HepG2 (cell line): ENCODE measurements around the gene DALRD3. TPM values are rescaled to one million over a fixed set of nuclear protein-coding genes. Genes with fewer than 3 reads are reported as not detected.

Source experiments
- ATAC-seq: fragments of 200-7000 bp; cut with Tn5 transposase; 3 replicates; pipeline ENCODE4 v1.9.1; 2020; ENCODE audit warnings: mild to moderate bottlenecking, moderate library complexity
- BruUV-seq: library from RNA; stranded (reverse); fragments of 400-500 nt; replicated peaks from 2 replicates; lab custom pipeline; 2021; lab: Mats Ljungman, UMichigan
- CTCF ChIA-PET: fragments of 300-600 bp; formaldehyde crosslinking; extraction: SDS; loops from one replicate; lab custom pipeline; 2021; ENCODE audit warnings: low total read pairs, inconsistent platforms, low intra/inter-chr PET ratio; lab: Yijun Ruan, JAX
- POLR2A ChIA-PET: fragments of 350-600 bp; sonication (Branson Sonifier 250); formaldehyde crosslinking; loops from one replicate; lab custom pipeline; 2020; ENCODE audit warnings: antibody characterized with exemption, inconsistent platforms; lab: Yijun Ruan, JAX
- DNase-seq: peaks from one replicate; pipeline ENCODE4 v3.0.0-alpha.2; 2015; ENCODE audit warnings: low spot score
- FAIRE-seq: peaks from 3 replicates; lab custom pipeline; 2011; peaks lifted over from hg19 to GRCh38; lab: Jason Lieb, UNC
- H2AFZ ChIP-seq: one replicate; pipeline ENCODE4 v1.6.1; 2011; ENCODE audit warnings: low read length, inconsistent platforms
- H3K27ac ChIP-seq: fragments of 300-600 bp; 3 replicates; pipeline ENCODE4 v1.8.0; 2011; ENCODE audit warnings: mixed run types, mild to moderate bottlenecking, mixed read lengths, low read length, inconsistent platforms; ENCODE audit not compliant: insufficient read depth; ENCODE audit errors: extremely low read length
- H3K27me3 ChIP-seq, 2 experiments: fragments of 200-600 bp in 1 of 2; 2 replicates in 1 of 2; 3 replicates in 1 of 2; pipeline versions ENCODE4 v1.6.0 to v1.8.0; 2011; ENCODE audit warnings: low read length in 2 of 2, mild to moderate bottlenecking in 2 of 2, moderate library complexity in 2 of 2, inconsistent platforms in 1 of 2; ENCODE audit not compliant: insufficient read depth in 2 of 2, control insufficient read depth in 1 of 2
- H3K36me3 ChIP-seq, 2 experiments: fragments of 200-600 bp in 1 of 2; replicated peaks in 1 of 2; 2 replicates in 1 of 2; 3 replicates in 1 of 2; pipeline versions ENCODE4 v1.5.1 to v1.8.0; 2011; ENCODE audit warnings: low read length in 2 of 2, inconsistent platforms in 1 of 2; ENCODE audit not compliant: insufficient read depth in 2 of 2, control insufficient read depth in 1 of 2
- H3K4me1 ChIP-seq: 2 replicates; pipeline ENCODE4 v1.5.1; 2012; ENCODE audit warnings: low read length, inconsistent platforms; ENCODE audit not compliant: insufficient read depth
- H3K4me2 ChIP-seq: 2 replicates; pipeline ENCODE4 v1.6.0; 2011; ENCODE audit warnings: low read depth, low read length, inconsistent platforms
- H3K4me3 ChIP-seq, 3 experiments: fragments of 200-600 bp in 1 of 3; sonication (generic), shearing (Covaris generic) in 1 of 3; replicated peaks in 1 of 3; 2 replicates each; pipeline ENCODE4 v1.5.1; 2011 to 2016; ENCODE audit warnings: low read length in 3 of 3, inconsistent platforms in 2 of 3, low read depth in 2 of 3, mild to moderate bottlenecking in 2 of 3, control low read depth in 1 of 3, mixed read lengths in 1 of 3; ENCODE audit not compliant: insufficient read depth in 1 of 3
- H3K79me2 ChIP-seq: one replicate; pipeline ENCODE4 v1.6.1; 2011; ENCODE audit warnings: low read length, inconsistent platforms; ENCODE audit not compliant: insufficient read depth
- H3K9ac ChIP-seq: 2 replicates; pipeline ENCODE4 v1.6.0; 2011; ENCODE audit warnings: mild to moderate bottlenecking, low read depth, low read length, inconsistent platforms; ENCODE audit not compliant: insufficient read depth
- H3K9me3 ChIP-seq: 2 replicates; pipeline ENCODE4 v1.5.1; 2012; ENCODE audit warnings: mild to moderate bottlenecking, low read length
- H4K20me1 ChIP-seq: 2 replicates; pipeline ENCODE4 v1.6.0; 2011; ENCODE audit warnings: inconsistent platforms, mild to moderate bottlenecking, low read length, moderate library complexity; ENCODE audit not compliant: insufficient read depth
- CBX1 ChIP-seq: IDR thresholded peaks from one replicate; pipeline ENCODE4 v1.6.1; 2016; ENCODE audit warnings: antibody characterized with exemption, low read depth
- DMAP1 ChIP-seq: IDR thresholded peaks from 2 replicates; pipeline ENCODE4 v1.6.1; 2016
- RBM22 ChIP-seq: fragments of 200-400 bp; formaldehyde crosslinking; optimal IDR thresholded peaks from 2 replicates; pipeline ENCODE3; 2017; ENCODE audit warnings: mild to moderate bottlenecking, low read length, moderate library complexity
- SP5 ChIP-seq: IDR thresholded peaks from 2 replicates; pipeline ENCODE4 v1.6.1; 2016; ENCODE audit warnings: low read depth, borderline replicate concordance
- ZBTB43 ChIP-seq: sonication (generic); formaldehyde crosslinking; conservative IDR thresholded peaks from 2 replicates; pipeline ENCODE4 v1.4.0; 2020; ENCODE audit warnings: missing genetic modification reagents
- ZFY ChIP-seq: sonication (generic); formaldehyde crosslinking; IDR thresholded peaks from 2 replicates; pipeline ENCODE4 v1.4.0; 2020; ENCODE audit warnings: missing genetic modification reagents
- ZHX2 ChIP-seq, 2 experiments: sonication (generic) in 1 of 2; formaldehyde crosslinking in 1 of 2; IDR thresholded peaks; 2 replicates each; pipeline versions ENCODE4 v1.6.1 to v1.9.0; 2014 to 2022; ENCODE audit warnings: antibody characterized with exemption in 1 of 2, borderline replicate concordance in 1 of 2, inconsistent platforms in 1 of 2, low read depth in 1 of 2, missing genetic modification reagents in 1 of 2
- ZNF276 ChIP-seq: sonication (generic); formaldehyde crosslinking; IDR thresholded peaks from 2 replicates; pipeline ENCODE4 v1.4.0; 2020; ENCODE audit warnings: mild to moderate bottlenecking, low read depth, missing genetic modification reagents
- ZNF501 ChIP-seq: sonication (generic); formaldehyde crosslinking; IDR thresholded peaks from 2 replicates; pipeline ENCODE4 v1.5.1; 2020; ENCODE audit warnings: mild to moderate bottlenecking, moderate library complexity, missing genetic modification reagents
- ZNF670 ChIP-seq: sonication (generic); formaldehyde crosslinking; IDR thresholded peaks from 2 replicates; pipeline ENCODE4 v1.8.0; 2022; ENCODE audit warnings: mild to moderate bottlenecking, missing genetic modification reagents, borderline replicate concordance
- WGBS: methylation state at CpG from one replicate; pipeline ENCODE4 v1.1.6; 2017; ENCODE audit warnings: low lambda C conversion rate; 5-methylcytosine and 5-hydroxymethylcytosine counted together
- in situ Hi-C: cut with HindIII; loops from 2 replicates; pipeline ENCODE4 v1.10.0; 2017; ENCODE audit warnings: low pct_unique_long_range_greater_than_20kb; ENCODE audit not compliant: extremely low pct_ligation_motif_present
- intact Hi-C: fragments of 100-400 bp; cut with micrococcal nuclease; formaldehyde crosslinking; loops from one replicate; pipeline ENCODE4 v1.10.0; 2022; ENCODE audit not compliant: unreplicated experiment
- polyA plus RNA-seq, 8 experiments: library from polyadenylated mRNA; depleted of rRNA in 3 of 8; stranded (reverse) in 7 of 8; unstranded in 1 of 8; fragments of >200 nt; fragmentation: Illumina TruSeq in 4 of 8; extraction: Trizol in 4 of 8; gene quantifications; 2 replicates each; pipeline versions ENCODE4 v1.2.1 to v1.2.3, GENCODE V29; 2011 to 2016; ENCODE audit warnings: low read depth in 4 of 8, missing spikeins in 1 of 8, mixed read lengths in 1 of 8; ENCODE audit not compliant: insufficient read depth in 1 of 8
- total RNA-seq, 5 experiments: library from RNA; depleted of rRNA; stranded (reverse); fragments of >200 nt; fragmentation: Illumina TruSeq; extraction: Trizol; gene quantifications; 2 replicates each; pipeline ENCODE4 v1.2.3, GENCODE V29; 2016; ENCODE audit warnings: low read depth in 1 of 5

Gene DALRD3
- total and polyA plus RNA-seq, 2 of the 13 experiments (the other 11 are each of a cell fraction or from before 2014, with no cell fraction given) = 19.9 to 36.5 TPM

- no peak; the same call in 1 of the 2 replicates for TF ChIP-seq SP5
- TF ChIP-seq ZFY = peak; percentile 77; the same call in 1 of the 2 replicates
- peak; percentile 90 for TF ChIP-seq ZNF501
- TF ChIP-seq RBM22 = no peak
- TF ChIP-seq ZNF276 (CRISPR knock-in tag) = peak; percentile 23; the same call in 1 of the 2 replicates
Measured at GRCh38 chr3:49007068-49007770, 11.2 kb downstream of the DALRD3 start, which contains the start of gene WDR6 (continued).

- TSS peak; percentile 98 for BruUV-seq
- Histone ChIP-seq H3K27me3 (no peaks in the 10 kb centered on the region), H4K20me1 (peaks cover 8% of the 10 kb centered on the region), H3K9ac (peak overlapping the region; percentile 89), H3K4me2 (peak overlapping the region; percentile 92), H2AFZ (no peak overlapping the region), H3K36me3 (peaks cover 2% of the 10 kb centered on the region in 2 experiments; a peak in 3 of 5 replicates), H3K27ac (peak overlapping the region; percentile 86), H3K9me3 (no peaks in the 10 kb centered on the region), H3K4me3 (peak overlapping the region; percentile 71 to 88 (median 74)), H3K79me2 (peaks cover 23% of the 10 kb centered on the region), H3K4me1 (peaks cover 65% of the 10 kb centered on the region)
- DNase-seq = no peak
- no peak for FAIRE-seq
- in situ Hi-C loops (no loop called here), intact Hi-C loops (no loop called here)
- ChIA-PET POLR2A (interaction anchor here (0.8 to 12.8 kb wide), 25 partner anchors 9 to 548 kb away, joined by 3 to 280 read pairs (median 5); partner anchors contain the start of genes AMT, BSN, DAG1 and DALRD3), CTCF (no interaction called here)
- WGBS = 2% methylated on average over 7 of the region's 32 CpGs
- peak; percentile 2; the same call in 2 of the 3 replicates for ATAC-seq
- 0 out of 2 replicates have a peak, but pooled peaks have one; percentile 47 for TF ChIP-seq ZBTB43 (CRISPR knock-in tag)
- peak; percentile 1 for TF ChIP-seq CBX1
- peak; percentile 11; the same call in 1 of the 2 replicates for TF ChIP-seq ZNF670 (CRISPR knock-in tag)
- TF ChIP-seq ZHX2 (IDR thresholded peaks at IDR 0.05; ENCODE audit: low read depth) = no peak
- 0 out of 2 replicates have a peak, but pooled peaks have one; percentile 82 for TF ChIP-seq ZHX2 (CRISPR knock-in tag; IDR thresholded peaks at IDR 0.05; ENCODE audit: borderline replicate concordance)
- no peak for TF ChIP-seq DMAP1
Measured at GRCh38 chr3:49006408-49007067, 11.8 kb downstream of the DALRD3 start.
